Retinal pigment epithelial cell (primary cell): ENCODE results near the gene PEMT.

Source experiments
- DNase-seq: peaks from one replicate; pipeline ENCODE4 v3.0.0-alpha.2; 2010; ENCODE audit warnings: low read depth
- H3K4me3 ChIP-seq: 2 replicates; pipeline ENCODE4 v1.5.1; 2011; ENCODE audit warnings: mild to moderate bottlenecking, low read length, control low read depth, moderate library complexity
- TF ChIP-seq, protein P1 (sequence below): conservative IDR thresholded peaks from 2 replicates; pipeline ENCODE4 v1.5.1; 2011; ENCODE audit warnings: low read depth, low read length, control low read depth, inconsistent platforms

Gene PEMT

DNA sequence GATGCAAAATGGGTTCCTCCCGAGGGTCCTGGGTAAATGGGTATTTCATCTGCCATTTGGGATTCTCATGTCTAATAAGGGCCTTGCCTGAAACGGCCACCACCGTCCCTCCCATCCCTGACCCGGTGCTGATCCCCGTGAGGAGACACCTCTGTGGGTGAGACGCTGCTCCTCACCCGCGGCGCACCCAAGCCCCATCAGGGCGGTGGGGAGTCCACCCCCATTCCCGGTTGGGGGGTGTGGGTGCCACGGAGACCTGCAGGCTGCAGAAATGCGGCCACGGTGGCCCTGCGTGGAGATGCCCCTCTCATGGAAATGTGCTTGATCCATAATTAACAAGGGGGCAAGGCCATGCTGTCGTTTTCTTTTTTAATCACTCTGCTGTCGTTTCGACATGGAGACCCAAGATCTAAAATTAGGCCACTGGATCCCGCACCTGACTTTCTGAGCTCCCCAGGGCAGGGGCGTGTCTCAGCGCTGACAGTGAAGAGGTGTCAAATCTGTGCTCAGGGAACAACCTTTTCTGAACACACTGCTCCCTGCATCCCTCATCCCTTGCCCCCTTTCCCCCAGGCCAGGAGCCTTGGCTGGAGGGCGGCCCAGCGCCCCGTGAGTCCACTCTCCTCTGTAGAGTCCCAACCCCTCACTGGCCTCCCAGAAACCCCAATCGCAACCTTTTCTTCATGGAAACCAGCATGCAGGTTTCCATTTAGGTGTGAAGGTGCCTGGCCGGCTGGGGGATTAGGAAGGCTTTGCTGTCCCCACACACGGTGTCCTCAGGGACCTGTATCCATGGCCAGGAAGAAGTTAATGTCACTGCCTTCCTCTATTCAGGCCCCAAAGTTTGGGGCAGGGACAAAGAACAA lies 38.9 kb downstream of the PEMT start:
- DNase-seq: no peak
- H3K4me3 ChIP-seq: no peak overlapping the region
- TF ChIP-seq, protein P1, sequence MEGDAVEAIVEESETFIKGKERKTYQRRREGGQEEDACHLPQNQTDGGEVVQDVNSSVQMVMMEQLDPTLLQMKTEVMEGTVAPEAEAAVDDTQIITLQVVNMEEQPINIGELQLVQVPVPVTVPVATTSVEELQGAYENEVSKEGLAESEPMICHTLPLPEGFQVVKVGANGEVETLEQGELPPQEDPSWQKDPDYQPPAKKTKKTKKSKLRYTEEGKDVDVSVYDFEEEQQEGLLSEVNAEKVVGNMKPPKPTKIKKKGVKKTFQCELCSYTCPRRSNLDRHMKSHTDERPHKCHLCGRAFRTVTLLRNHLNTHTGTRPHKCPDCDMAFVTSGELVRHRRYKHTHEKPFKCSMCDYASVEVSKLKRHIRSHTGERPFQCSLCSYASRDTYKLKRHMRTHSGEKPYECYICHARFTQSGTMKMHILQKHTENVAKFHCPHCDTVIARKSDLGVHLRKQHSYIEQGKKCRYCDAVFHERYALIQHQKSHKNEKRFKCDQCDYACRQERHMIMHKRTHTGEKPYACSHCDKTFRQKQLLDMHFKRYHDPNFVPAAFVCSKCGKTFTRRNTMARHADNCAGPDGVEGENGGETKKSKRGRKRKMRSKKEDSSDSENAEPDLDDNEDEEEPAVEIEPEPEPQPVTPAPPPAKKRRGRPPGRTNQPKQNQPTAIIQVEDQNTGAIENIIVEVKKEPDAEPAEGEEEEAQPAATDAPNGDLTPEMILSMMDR: no peak

DNA sequence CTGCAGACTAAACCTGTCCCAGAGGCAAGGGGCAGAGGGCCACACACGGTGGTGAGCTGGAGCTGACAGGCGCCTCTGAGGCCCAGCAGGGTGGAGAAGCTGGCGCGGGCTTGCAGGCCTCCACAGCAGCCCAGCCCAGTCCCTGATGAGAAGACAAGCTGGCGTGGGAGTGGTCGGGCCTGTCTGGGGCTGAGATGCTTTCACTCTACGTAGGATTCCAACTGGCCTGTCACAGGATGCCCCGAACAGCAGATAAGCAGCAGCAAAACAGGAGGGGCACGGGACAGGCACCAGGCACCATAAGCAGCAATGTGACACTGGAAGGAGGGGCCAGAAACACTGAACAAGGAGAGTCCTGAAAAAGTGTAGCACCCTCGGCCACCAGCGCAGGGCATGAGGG lies 40.1 kb downstream of the PEMT start:
- peak; percentile 60 for DNase-seq
- TF ChIP-seq, protein P1: no peak
- H3K4me3 ChIP-seq: no peak overlapping the region

DNA sequence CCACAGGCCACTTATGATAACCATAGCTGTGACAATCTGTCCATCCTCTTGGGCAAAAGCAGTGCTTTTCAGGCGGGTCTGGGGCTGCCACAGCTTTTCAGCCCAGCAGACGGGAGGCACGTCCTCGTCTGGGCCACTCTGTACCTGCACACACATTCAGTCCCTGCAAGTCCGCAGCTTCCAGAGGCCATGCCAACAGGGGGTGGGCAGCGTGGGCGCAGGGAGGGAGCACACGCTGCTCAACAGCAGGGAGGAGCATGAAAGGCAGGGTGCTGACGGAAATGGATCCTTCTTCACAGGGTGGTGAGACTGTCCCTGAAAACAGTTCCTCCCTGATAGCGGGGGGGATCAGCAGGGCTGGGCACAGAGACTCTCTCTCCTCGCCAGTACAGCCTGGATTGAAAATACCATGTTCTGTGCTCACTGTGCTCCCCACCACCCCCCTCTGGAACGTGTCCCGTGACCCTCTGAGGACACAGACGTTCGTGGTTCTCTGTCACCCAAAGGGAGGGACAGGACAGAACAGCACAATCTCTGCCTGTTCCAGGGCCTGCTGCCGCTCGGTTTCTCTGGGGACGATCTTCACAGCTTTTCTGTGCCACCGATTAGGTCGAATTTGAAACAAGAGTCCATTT lies 41.7 kb downstream of the PEMT start:
- TF ChIP-seq, protein P1: no peak
- no peak for DNase-seq
- H3K4me3 ChIP-seq: no peak overlapping the region

DNA sequence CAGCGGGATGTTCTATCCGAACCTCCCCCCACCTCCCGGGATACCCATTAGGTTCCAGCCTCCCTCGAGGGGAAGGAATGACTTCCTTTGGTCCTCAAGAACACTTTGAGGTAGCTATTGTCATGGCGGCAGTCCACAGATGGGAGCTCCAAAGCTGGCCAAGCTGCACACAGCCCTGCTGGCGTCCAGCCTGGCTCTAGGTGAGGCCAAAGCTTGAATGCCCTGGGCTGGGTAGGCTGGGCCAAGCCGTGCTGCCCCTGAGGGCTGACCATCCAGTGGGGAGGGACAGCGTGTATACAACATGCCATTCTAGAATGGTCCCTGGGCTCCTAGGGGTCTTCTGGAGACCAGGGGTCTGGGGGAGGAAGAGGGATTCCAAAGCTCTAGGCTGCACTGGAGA lies 43.5 kb downstream of the PEMT start:
- TF ChIP-seq, protein P1: no peak
- DNase-seq: no peak
- no peak overlapping the region for H3K4me3 ChIP-seq

DNA sequence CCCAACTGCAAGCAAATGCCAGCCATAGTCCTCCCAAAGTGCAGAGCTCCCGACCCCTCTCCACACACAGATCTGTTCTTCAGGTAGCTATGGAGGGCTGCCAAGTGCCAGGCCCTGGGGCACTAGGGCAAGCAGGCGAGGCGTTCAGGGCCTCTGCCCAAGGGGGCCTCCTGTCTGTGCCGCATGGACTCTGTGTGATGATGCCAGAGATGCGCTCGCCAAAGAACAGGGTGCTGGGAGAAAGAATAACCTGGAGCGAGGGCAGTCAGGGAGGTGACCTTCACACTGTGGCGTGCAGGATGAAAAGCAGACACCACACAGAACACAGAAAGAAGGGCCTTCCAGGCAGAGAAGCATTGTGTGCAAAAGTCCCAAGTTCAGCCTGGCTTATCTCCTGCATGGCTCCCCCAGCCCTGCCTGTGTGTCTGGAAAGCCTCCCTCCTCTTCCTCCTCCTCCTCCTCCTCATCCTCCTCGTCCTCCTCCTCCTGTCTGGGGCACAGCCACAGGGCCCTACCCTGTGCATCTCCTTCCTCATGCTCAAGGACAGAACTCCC lies 44.2 kb downstream of the PEMT start:
- no peak for DNase-seq
- no peak overlapping the region for H3K4me3 ChIP-seq
- TF ChIP-seq, protein P1: no peak

DNA sequence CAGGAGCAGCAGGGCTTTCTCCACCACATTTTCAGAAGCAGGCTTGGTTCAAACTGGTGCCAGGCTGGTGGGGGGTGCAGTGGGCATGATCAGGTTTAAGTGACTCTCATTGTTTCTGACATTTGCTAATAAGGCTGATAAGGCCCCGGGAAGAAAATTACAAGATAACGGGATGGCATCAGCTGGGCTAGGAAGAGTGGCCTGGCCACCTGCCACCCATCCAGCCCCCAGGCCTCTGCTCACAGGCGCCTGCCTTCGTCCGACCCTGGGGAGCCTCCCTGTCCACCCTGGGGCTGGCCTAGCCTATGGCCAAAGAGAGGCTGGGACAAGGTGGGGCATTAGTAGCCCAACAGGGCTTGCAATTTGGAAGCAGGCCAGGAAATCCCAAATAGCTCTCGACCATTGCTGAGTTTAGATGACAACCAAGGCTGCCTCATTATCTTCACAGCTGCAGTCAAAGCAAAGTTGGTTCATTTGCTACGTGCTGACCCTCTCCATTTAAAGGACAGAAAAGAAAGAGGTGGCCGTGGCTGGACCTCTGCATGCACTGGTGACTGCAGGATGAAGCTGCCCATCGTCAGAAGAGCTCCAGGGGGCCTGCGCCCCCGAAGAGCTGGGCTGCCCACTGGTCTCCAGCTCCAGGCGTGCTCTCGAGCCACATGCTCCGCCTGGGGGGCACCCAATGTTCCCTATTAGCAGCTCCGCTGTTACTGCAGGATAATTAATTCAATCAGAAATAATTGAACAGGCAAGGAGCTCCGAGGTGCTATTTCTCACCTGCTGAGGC lies 44.9 kb downstream of the PEMT start:
- TF ChIP-seq, protein P1: no peak
- H3K4me3 ChIP-seq: no peak overlapping the region
- DNase-seq: no peak
